T-helper 2 cell treated with Interferon-gamma antibody and Interleukin-4, amounts not matched to agents 5 μg/mL and 100 μg/mL, for 36 hours (primary cell): ENCODE data around the gene TRMT44.
"Not testable (repeated sequence)": the region's sequence is repeated elsewhere in the genome, so short reads cannot be mapped to it uniquely, and the experiment has no call there.

Source experiments
- DNase-seq: peaks from one replicate; pipeline ENCODE4 v3.0.0; 2021; ENCODE audit warnings: low spot score
- H3K27ac Mint-ChIP-seq: one replicate; pipeline ENCODE4 v1.8.0; 2021; ENCODE audit warnings: mild to moderate bottlenecking, mixed read lengths
- H3K27me3 Mint-ChIP-seq: one replicate; pipeline ENCODE4 v1.8.0; 2021; ENCODE audit warnings: low read depth, mixed read lengths
- H3K36me3 Mint-ChIP-seq: one replicate; pipeline ENCODE4 v1.8.0; 2021; ENCODE audit warnings: low read depth, mixed read lengths
- H3K4me1 Mint-ChIP-seq: one replicate; pipeline ENCODE4 v1.8.0; 2021; ENCODE audit warnings: low read depth, mixed read lengths
- H3K4me3 Mint-ChIP-seq: one replicate; pipeline ENCODE4 v1.8.0; 2022; ENCODE audit warnings: mild to moderate bottlenecking, moderate library complexity, mixed read lengths
- H3K9me3 Mint-ChIP-seq: one replicate; pipeline ENCODE4 v1.8.0; 2021; ENCODE audit warnings: mixed read lengths

TRMT44 gene

DNA sequence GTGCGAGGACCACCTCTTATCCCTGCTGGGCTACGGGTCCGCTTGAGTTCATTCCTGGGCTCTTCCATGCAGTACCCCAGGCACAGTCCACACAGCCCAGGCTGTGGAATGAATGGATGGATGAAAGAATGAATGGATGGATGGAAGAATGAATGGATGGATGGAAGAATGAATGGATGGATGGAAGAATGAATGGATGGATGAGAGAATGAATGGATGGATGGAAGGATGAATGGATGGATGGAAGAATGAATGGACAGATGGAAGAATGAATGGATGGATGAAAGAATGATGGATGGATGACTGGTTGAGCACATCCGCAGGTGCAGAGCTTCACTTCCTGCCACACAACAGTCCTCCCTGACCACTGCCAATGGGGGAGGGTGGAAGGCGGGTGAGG lies 28.3 kb upstream of the TRMT44 start:
- Mint-ChIP-seq H3K4me1 (peaks cover 19% of the 10 kb centered on the region), H3K27ac (no peak overlapping the region), H3K27me3 (no peaks in the 10 kb centered on the region), H3K9me3 (no peaks in the 10 kb centered on the region), H3K36me3 (peaks cover 10% of the 10 kb centered on the region), H3K4me3 (no peak overlapping the region)
- no peak for DNase-seq

DNA sequence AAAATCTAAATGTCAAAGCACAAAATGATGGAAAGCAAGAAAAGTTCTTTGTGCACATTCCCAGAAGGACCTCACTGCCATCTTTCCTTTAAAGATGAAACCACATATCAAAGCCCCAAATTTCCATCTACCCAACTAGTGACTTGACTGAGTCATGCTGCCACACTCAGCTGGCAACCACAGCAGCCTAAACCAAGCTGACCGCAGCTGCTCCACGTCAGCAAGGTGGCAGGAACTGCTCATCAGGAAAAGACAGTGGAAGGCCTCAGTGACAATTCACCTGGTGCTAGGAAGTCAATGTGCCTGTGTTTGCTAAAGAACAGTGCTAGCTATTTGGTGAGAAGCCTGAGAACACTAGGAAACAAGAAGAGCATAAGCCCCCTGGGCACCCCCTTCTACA lies 26.2 kb upstream of the TRMT44 start:
- Mint-ChIP-seq H3K27ac (no peak overlapping the region), H3K4me3 (no peak overlapping the region), H3K4me1 (peaks cover 14% of the 10 kb centered on the region), H3K36me3 (peaks cover 10% of the 10 kb centered on the region), H3K27me3 (no peaks in the 10 kb centered on the region), H3K9me3 (no peaks in the 10 kb centered on the region)
- peak; percentile 59 for DNase-seq

GRCh38 chr4:8417071-8417614 lies 23.4 kb upstream of the TRMT44 start:
- no peaks in the 10 kb centered on the region for H3K9me3 Mint-ChIP-seq
- no peaks in the 10 kb centered on the region for H3K27me3 Mint-ChIP-seq
- DNase-seq = no peak
- H3K27ac Mint-ChIP-seq = no peak overlapping the region
- H3K36me3 Mint-ChIP-seq = peaks cover 9% of the 10 kb centered on the region
- peaks cover 10% of the 10 kb centered on the region for H3K4me1 Mint-ChIP-seq
- no peak overlapping the region for H3K4me3 Mint-ChIP-seq

GRCh38 chr4:8419222-8420041 lies 21.1 kb upstream of the TRMT44 start:
- Mint-ChIP-seq H3K27ac (peak overlapping the region; percentile 43), H3K27me3 (no peaks in the 10 kb centered on the region), H3K36me3 (peaks cover 6% of the 10 kb centered on the region), H3K4me3 (no peak overlapping the region), H3K4me1 (peaks cover 4% of the 10 kb centered on the region), H3K9me3 (no peaks in the 10 kb centered on the region)
- DNase-seq = peak; percentile 78

GRCh38 chr4:8420151-8420550 lies 20.4 kb upstream of the TRMT44 start:
- H3K27me3 Mint-ChIP-seq, DNase-seq, H3K27ac Mint-ChIP-seq, H3K4me3 Mint-ChIP-seq, H3K36me3 Mint-ChIP-seq, H3K4me1 Mint-ChIP-seq, H3K9me3 Mint-ChIP-seq: not testable (repeated sequence)

DNA sequence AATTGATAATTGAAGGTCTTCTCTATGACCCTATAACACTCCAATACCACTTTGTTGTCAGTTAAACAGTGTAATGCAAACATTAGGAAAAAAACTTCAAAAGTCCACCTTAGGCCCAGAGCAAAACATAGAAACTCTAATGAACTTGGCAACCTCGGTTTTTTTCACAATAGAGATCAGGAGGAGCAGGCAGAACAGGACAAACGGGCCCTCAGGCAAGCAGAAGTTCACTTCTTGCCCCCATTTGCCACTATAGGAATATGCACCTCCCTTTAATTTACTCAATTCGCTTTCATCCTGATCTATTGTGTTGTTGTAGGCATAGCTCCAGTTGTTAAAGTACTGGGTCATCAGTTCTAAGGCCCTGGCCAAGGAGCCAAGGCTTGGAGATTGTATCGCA lies 18.2 kb upstream of the TRMT44 start:
- DNase-seq = no peak
- H3K4me1 Mint-ChIP-seq = peaks cover 7% of the 10 kb centered on the region
- peaks cover 2% of the 10 kb centered on the region for H3K36me3 Mint-ChIP-seq
- H3K27me3 Mint-ChIP-seq = no peaks in the 10 kb centered on the region
- H3K27ac Mint-ChIP-seq = no peak overlapping the region
- no peaks in the 10 kb centered on the region for H3K9me3 Mint-ChIP-seq
- H3K4me3 Mint-ChIP-seq = no peak overlapping the region

- no peak for DNase-seq
- H3K36me3 Mint-ChIP-seq = peaks cover 2% of the 10 kb centered on the region
- no peaks in the 10 kb centered on the region for H3K9me3 Mint-ChIP-seq
- peaks cover 9% of the 10 kb centered on the region for H3K4me1 Mint-ChIP-seq
- no peak overlapping the region for H3K4me3 Mint-ChIP-seq
- no peaks in the 10 kb centered on the region for H3K27me3 Mint-ChIP-seq
- no peak overlapping the region for H3K27ac Mint-ChIP-seq
Observed at GRCh38 chr4:8422786-8423185, 17.8 kb upstream of the TRMT44 start.

DNA sequence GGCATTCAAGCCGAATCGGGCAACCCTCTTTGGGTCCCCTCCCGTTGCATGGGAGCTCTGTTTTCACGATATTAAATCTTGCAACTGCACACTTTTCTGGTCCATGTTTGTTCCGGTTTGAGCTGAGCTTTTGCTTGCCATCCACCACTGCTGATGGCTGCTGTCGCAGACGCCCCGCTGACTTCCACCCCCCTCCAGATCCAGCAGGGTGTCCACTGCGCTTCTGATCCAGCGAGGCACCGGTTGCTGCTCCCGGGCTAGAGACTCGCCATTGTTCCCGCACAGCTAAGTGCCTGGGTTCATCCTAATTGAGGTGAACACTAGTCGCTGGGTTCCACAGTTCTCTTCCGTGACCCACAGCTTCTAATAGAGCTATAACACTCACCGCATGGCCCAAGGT lies 13.3 kb upstream of the TRMT44 start:
- no peak for DNase-seq
- Mint-ChIP-seq H3K9me3 (no peaks in the 10 kb centered on the region), H3K4me1 (peaks cover 10% of the 10 kb centered on the region), H3K27ac (peak overlapping the region; percentile 17), H3K36me3 (no peaks in the 10 kb centered on the region), H3K27me3 (no peaks in the 10 kb centered on the region), H3K4me3 (peak overlapping the region; percentile 93)

GRCh38 chr4:8427761-8428287 lies 12.8 kb upstream of the TRMT44 start:
- peak overlapping the region; percentile 90 for H3K27ac Mint-ChIP-seq
- peaks cover 10% of the 10 kb centered on the region for H3K4me1 Mint-ChIP-seq
- no peaks in the 10 kb centered on the region for H3K36me3 Mint-ChIP-seq
- no peak for DNase-seq
- no peaks in the 10 kb centered on the region for H3K27me3 Mint-ChIP-seq
- H3K4me3 Mint-ChIP-seq = peak overlapping the region; percentile 93
- no peaks in the 10 kb centered on the region for H3K9me3 Mint-ChIP-seq

DNA sequence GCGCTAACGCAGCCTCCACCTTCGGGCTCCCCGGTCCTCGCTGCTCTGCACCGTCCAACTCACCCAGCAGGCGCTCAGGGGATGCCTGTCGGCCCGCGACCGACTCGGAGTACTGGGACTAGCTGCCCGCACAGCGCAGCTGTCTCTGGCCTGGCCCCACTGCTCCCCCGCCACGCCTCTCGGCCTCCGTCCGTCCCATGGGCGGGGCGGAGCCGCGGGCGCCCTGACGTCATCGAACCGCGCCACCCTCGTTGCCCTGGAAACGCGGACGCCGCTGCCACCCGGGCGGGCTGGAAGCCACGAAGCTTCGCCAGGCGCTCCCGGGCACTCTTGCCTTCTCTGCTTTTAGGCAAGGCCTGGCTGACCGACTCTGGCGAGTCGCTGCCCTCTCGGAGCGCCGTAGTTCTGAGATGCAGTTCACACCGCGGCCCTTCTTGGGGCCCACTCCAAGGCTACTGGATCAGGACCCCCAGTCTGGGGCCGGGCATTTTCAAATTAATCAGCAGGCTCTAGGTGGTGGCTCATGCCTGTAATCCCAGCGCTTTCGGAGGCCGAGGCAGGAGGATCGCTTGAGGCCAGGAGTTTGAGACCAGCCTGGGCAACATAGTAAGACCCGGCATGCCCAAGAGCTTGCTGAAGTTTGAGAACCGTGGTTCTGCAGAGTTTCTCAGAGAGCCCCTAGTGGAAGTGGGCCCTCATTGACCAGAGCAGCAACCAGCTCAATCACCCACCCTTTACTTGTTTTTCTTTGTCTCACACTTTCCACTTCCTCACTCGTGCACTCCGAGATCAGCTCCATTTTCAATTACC lies 12.1 kb upstream of the TRMT44 start:
- peak overlapping the region; percentile 93 for H3K4me3 Mint-ChIP-seq
- peak overlapping the region; percentile 90 for H3K27ac Mint-ChIP-seq
- no peaks in the 10 kb centered on the region for H3K27me3 Mint-ChIP-seq
- no peaks in the 10 kb centered on the region for H3K9me3 Mint-ChIP-seq
- no peaks in the 10 kb centered on the region for H3K36me3 Mint-ChIP-seq
- peaks cover 10% of the 10 kb centered on the region for H3K4me1 Mint-ChIP-seq
- peak; percentile 91 for DNase-seq

GRCh38 chr4:8431553-8431952 lies 9.0 kb upstream of the TRMT44 start:
- H3K4me3 Mint-ChIP-seq = no peak overlapping the region
- no peaks in the 10 kb centered on the region for H3K9me3 Mint-ChIP-seq
- no peak overlapping the region for H3K27ac Mint-ChIP-seq
- no peak for DNase-seq
- no peaks in the 10 kb centered on the region for H3K36me3 Mint-ChIP-seq
- H3K27me3 Mint-ChIP-seq = no peaks in the 10 kb centered on the region
- peaks cover 19% of the 10 kb centered on the region for H3K4me1 Mint-ChIP-seq

DNA sequence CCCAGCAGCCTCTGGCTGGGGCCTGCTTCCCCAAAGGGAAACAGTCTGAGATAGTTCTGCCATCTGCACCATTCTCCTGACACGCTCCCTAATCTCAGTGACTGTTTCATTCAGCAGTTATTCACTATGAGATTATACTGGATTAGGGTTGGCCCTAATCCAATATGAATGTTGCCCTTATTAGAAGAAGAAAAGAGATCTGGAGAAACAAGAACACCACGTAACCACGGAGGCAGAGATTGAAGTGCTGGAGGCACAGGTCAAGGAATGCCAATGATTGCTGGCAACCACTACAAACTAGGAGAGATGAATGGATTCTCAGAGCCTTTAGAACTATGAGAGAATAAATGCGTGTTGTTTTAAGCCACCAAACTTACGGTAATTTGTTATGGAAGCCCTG lies 7.4 kb upstream of the TRMT44 start:
- no peak overlapping the region for H3K4me3 Mint-ChIP-seq
- no peak overlapping the region for H3K27ac Mint-ChIP-seq
- DNase-seq = no peak
- no peaks in the 10 kb centered on the region for H3K27me3 Mint-ChIP-seq
- peaks cover 3% of the 10 kb centered on the region for H3K36me3 Mint-ChIP-seq
- peaks cover 23% of the 10 kb centered on the region for H3K4me1 Mint-ChIP-seq
- no peaks in the 10 kb centered on the region for H3K9me3 Mint-ChIP-seq

DNA sequence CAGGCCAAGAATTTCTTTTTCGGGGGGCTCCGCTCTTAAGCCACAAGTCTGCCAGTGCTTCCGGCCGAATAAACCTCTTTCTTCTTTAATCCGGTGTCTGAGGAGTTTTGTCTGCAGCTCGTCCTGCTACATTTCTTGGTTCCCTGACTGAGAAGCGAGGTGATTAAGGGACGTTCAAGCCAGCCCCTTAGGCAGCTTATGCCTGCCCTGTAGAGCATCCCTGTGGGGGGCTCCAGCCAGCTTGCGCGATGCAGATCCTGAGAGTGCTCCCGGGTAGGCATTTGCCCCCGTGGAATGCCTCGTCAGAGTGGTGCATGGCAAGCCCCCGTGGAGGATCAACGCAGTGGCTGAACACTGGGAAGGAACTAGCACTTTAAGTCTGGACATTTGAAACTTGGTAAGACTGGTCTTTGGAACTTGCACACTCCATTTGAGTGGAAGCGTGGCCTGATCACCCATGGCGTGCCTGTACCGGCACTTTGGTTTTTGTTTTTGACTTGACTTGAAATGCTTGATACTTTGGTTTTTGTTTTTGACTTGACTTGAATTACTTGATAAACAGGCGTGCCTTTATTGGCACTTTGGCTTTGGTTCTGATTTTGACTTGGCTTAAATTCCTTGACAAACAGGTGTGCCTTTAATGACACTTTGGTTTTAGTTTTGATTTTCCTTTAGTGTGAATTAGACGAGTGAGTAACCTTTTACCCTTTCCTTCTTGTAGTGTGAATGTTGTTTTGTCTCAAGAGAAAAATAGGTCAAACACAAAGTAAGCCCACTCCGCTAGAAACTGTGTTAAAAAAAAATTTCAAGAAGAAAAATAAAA lies 6.1 kb upstream of the TRMT44 start:
- no peak for DNase-seq
- Mint-ChIP-seq H3K27ac (peak overlapping the region; percentile 82), H3K9me3 (no peaks in the 10 kb centered on the region), H3K4me1 (peaks cover 25% of the 10 kb centered on the region), H3K27me3 (no peaks in the 10 kb centered on the region), H3K36me3 (peaks cover 3% of the 10 kb centered on the region), H3K4me3 (peak overlapping the region; percentile 29)
